AG09319 (cell line): ENCODE results near the gene EID3.
"Not testable (repeated sequence)": the region's sequence is repeated elsewhere in the genome, so short reads cannot be mapped to it uniquely, and the experiment has no call there.

Experiments
- DNase-seq: peaks from one replicate; pipeline ENCODE4 v3.0.0-alpha.2; 2010; ENCODE audit warnings: low read depth; ENCODE audit errors: extremely low read depth
- CTCF ChIP-seq: IDR thresholded peaks from 2 replicates; pipeline ENCODE4 v1.5.1; 2011; ENCODE audit warnings: low read depth, mild to moderate bottlenecking, inconsistent platforms, low read length, moderate library complexity

The EID3 gene

DNA sequence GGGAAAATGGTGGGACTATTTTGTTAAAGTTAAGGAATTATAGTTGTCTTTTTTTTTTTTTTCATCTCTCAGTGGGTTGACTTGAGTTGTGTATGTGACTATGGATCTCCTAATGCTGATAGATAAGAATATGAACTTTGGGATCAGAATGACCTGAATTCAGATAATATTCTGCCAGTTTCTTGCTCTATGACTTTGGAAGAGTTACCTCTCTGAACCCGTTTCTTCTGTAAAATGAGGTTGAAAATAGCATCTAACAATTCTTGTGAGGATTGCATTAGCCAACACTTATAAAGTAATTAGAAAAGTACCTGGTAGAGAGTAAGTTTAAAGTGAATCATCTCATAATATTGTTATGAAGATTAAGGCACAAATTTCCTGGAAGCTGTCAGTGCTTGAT lies 18.4 kb downstream of the EID3 start:
- TF ChIP-seq CTCF = no peak
- no peak for DNase-seq

GRCh38 chr12:104322533-104322932 lies 19.0 kb downstream of the EID3 start:
- not testable (repeated sequence) for DNase-seq

- no peak for DNase-seq
- no peak for TF ChIP-seq CTCF
These were observed 20.4 kb downstream of the EID3 start for GRCh38 chr12:104323899-104324298.

DNA sequence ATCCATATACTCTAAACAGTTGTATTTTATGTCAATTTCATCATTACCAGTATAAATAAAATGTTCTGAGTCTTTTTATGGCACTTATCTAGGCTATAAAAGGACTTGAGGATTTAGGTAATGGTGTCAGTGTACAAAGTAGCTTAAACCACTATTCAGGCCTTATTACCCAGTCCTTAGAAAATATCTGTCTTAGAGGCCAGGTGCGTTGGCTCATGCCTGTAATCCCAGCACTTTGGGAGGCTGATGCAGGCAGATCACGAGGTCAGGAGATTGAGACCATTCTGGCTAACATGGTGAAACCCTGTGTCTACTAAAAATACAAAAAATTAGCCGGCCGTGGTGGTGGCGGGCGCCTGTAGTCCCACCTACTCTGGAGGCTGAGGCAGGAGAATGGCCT lies 24.7 kb downstream of the EID3 start:
- DNase-seq = not testable (repeated sequence)

- TF ChIP-seq CTCF = no peak
- no peak for DNase-seq
These were observed 25.3 kb downstream of the EID3 start for GRCh38 chr12:104328790-104329189.

DNA sequence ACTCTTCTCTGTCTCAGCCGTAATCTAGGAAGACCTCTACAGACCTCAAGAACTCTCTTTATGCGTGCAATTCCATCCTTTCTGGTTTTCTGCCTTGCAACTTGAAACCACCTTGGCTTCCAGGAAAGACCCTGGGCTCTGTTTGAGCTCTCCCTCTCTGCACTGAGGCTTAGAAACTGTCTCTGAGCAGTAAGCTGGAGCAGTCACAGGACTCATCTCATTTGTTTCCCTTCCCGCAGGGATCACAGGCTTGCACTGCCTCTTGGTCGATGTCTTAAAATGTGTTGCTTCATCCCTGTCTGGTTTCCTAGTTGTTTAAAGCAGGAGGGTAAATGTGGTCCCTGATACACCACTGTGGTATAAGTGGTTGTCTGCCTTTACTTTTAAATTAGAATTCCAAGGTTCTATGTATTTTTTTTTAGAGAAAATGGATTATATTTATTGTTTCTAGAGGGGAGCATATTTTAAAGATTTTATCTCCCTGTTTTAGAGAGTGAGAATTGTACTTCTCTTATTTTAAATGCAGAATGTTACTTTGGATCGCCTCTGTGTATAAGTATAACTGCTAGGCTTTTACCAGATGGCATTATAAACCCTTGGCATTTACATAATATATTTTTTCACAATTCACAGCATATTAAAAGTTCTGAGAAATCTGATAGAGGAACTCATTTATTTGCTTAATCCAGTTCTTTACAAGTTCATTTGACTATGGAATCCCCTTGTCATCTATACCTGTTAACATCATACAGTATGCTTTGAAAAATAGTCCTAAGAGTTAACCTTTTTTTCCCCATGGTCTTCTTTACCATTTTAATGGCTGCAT lies 26.4 kb downstream of the EID3 start:
- DNase-seq = no peak
- no peak for TF ChIP-seq CTCF

- TF ChIP-seq CTCF = no peak
These were observed 27.8 kb downstream of the EID3 start for GRCh38 chr12:104331376-104331775.

GRCh38 chr12:104332273-104332672 lies 28.7 kb downstream of the EID3 start:
- not testable (repeated sequence) for DNase-seq

More at GRCh38 chr12:104331376-104331775, 27.8 kb downstream of the EID3 start:
- no peak for DNase-seq

DNA sequence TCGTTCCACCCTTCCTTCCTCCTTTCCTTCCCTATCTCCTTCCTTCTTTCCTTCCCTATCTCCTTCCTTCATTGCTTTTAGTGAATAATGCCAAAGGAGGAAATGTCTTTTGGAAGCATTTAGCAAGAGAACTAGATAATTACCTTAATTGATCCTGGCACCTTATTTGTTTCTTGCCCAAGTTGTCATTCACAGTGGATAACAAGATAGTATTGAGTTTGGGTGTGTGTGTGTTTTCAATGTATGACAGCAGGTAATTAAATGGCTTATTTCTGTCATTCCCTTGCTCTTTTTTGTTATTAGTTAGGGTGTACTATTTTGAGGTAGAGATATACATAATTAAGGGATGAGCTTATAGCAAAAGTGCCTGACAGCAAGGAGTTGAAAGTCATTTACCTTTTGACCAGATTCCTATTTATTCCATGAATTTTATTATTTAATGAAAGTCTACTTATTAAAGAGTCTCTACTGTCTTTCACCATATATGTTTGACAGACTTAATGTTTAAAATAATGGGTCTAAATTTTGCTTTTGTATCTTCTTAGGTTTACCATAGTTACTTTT lies 30.2 kb downstream of the EID3 start:
- TF ChIP-seq CTCF = no peak
- DNase-seq = no peak
